Panc1 (cell line): Measurements from ENCODE around the gene VPREB1. TPM values are rescaled to one million over a fixed set of nuclear protein-coding genes. Genes with fewer than 3 reads are reported as not detected.

ENCODE experiments used
- ATAC-seq: fragments of 200-7000 bp; cut with Tn5 transposase; 2 replicates; pipeline ENCODE4 v1.9.1; 2020; ENCODE audit warnings: mild to moderate bottlenecking, moderate library complexity
- Bru-seq: library from RNA; stranded (reverse); fragments of 400-500 nt; gene quantifications from one replicate; lab custom pipeline; 2021; lab: Mats Ljungman, UMichigan
- BruChase-seq, 2 experiments: library from RNA; stranded (reverse); fragments of 400-500 nt; gene quantifications; one replicate each; lab custom pipeline; 2021; lab: Mats Ljungman, UMichigan
- BruUV-seq: library from RNA; stranded (reverse); fragments of 400-500 nt; replicated peaks from 2 replicates; lab custom pipeline; 2021; lab: Mats Ljungman, UMichigan
- CTCF ChIA-PET: fragments of 300-600 bp; sonication (Branson Sonifier 250); formaldehyde crosslinking; loops from one replicate; lab custom pipeline; 2022; ENCODE audit warnings: antibody characterized with exemption; lab: Charles Lee
- POLR2A ChIA-PET: fragments of 300-600 bp; sonication (Branson Sonifier 250); formaldehyde crosslinking; loops from one replicate; lab custom pipeline; 2022; ENCODE audit warnings: antibody characterized with exemption; lab: Charles Lee
- DNase-seq: peaks from one replicate; pipeline ENCODE4 v3.0.0-alpha.2; 2010; ENCODE audit warnings: low read depth, low spot score
- H3K27ac ChIP-seq: 2 replicates; pipeline ENCODE4 v1.5.1; 2011; ENCODE audit warnings: mild to moderate bottlenecking, low read length, inconsistent platforms
- H3K27me3 ChIP-seq: fragments of 200-500 bp; sonication (Bioruptor generic); 2 replicates; pipeline ENCODE4 v1.6.0; 2014; ENCODE audit warnings: low read length, inconsistent platforms; ENCODE audit not compliant: control insufficient read depth, insufficient read depth
- H3K36me3 ChIP-seq: fragments of 200-500 bp; sonication (Bioruptor generic); 2 replicates; pipeline ENCODE4 v1.5.1; 2014; ENCODE audit warnings: inconsistent platforms, mild to moderate bottlenecking, low read length, moderate library complexity; ENCODE audit not compliant: control insufficient read depth, insufficient read depth
- H3K4me1 ChIP-seq: 2 replicates; pipeline ENCODE4 v1.5.1; 2011; ENCODE audit warnings: inconsistent platforms, mild to moderate bottlenecking, low read length, moderate library complexity; ENCODE audit not compliant: control insufficient read depth, insufficient read depth
- H3K4me3 ChIP-seq, 2 experiments: 2 replicates each; pipeline ENCODE4 v1.5.1; 2011 to 2012; ENCODE audit warnings: low read depth in 2 of 2, low read length in 2 of 2, mild to moderate bottlenecking in 2 of 2, inconsistent platforms in 1 of 2, moderate library complexity in 1 of 2
- H3K9me3 ChIP-seq: fragments of 200-500 bp; sonication (Bioruptor generic); 2 replicates; pipeline ENCODE4 v1.5.1; 2014; ENCODE audit warnings: low read depth, mild to moderate bottlenecking, inconsistent platforms, low read length, moderate library complexity; ENCODE audit not compliant: control insufficient read depth, insufficient read depth
- POLR2AphosphoS5 ChIP-seq: IDR thresholded peaks from 2 replicates; pipeline ENCODE4 v1.6.1; 2012; ENCODE audit warnings: mild to moderate bottlenecking, low read depth, low read length, moderate library complexity
- REST ChIP-seq, 2 experiments: IDR thresholded peaks; 2 replicates each; pipeline ENCODE4 v1.6.1; 2011 to 2012; ENCODE audit warnings: low read depth in 2 of 2, control low read depth in 1 of 2, low read length in 1 of 2, mild to moderate bottlenecking in 1 of 2, moderate library complexity in 1 of 2; ENCODE audit not compliant: insufficient read depth in 1 of 2
- SIN3A ChIP-seq: IDR thresholded peaks from 2 replicates; pipeline ENCODE4 v1.6.1; 2012; ENCODE audit warnings: low read depth, mild to moderate bottlenecking, low read length, moderate library complexity, borderline replicate concordance; ENCODE audit not compliant: insufficient read depth
- TCF7L2 ChIP-seq: IDR thresholded peaks from 2 replicates; pipeline ENCODE4 v1.6.1; 2011; ENCODE audit warnings: mild to moderate bottlenecking, low read depth, low read length, inconsistent platforms
- in situ Hi-C: cut with HindIII; loops from 2 replicates; pipeline ENCODE4 v1.10.0; 2016; ENCODE audit warnings: low sequenced_read_pairs, low pct_unique_long_range_greater_than_20kb
- intact Hi-C: fragments of 100-400 bp; cut with micrococcal nuclease; formaldehyde crosslinking; loops from one replicate; pipeline ENCODE4 v1.10.0; 2022; ENCODE audit not compliant: unreplicated experiment
- long read RNA-seq: library from polyadenylated mRNA; unstranded; transcript quantifications from one replicate; pipeline ENCODE4 v2.0.0, GENCODE V29; 2021; ENCODE audit not compliant: unreplicated experiment
- polyA plus RNA-seq: library from polyadenylated mRNA; unstranded; fragments of >200 nt; gene quantifications from one replicate; pipeline ENCODE4 v1.2.1, GENCODE V29; 2012; ENCODE audit warnings: missing spikeins; ENCODE audit not compliant: insufficient read length
- total RNA-seq: library from RNA; stranded (reverse); gene quantifications from one replicate; pipeline ENCODE4 v1.2.1, GENCODE V29; 2021; ENCODE audit not compliant: unreplicated experiment
- TF ChIP-seq, protein P1 (sequence below): fragments of 450-650 bp; IDR thresholded peaks from 2 replicates; pipeline ENCODE4 v1.5.1; 2017; ENCODE audit warnings: mild to moderate bottlenecking

Gene VPREB1, protein sequence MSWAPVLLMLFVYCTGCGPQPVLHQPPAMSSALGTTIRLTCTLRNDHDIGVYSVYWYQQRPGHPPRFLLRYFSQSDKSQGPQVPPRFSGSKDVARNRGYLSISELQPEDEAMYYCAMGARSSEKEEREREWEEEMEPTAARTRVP
- total RNA-seq (not detected), Bru-seq, nascent RNA (not detected), BruChase-seq, experiment 1, labeled RNA remaining after a 2-hour chase (not detected), BruChase-seq, experiment 2, labeled RNA remaining after a 6-hour chase (not detected)
- not detected for polyA plus RNA-seq
- long read RNA-seq = 0 reads

GRCh38 chr22:22244316-22245250 is at the start of gene VPREB1:
VPREB1 (plus strand) TSS chr22:22244786; CDS start chr22:22244814, 28 bp downstream.
- TF ChIP-seq, protein P1, sequence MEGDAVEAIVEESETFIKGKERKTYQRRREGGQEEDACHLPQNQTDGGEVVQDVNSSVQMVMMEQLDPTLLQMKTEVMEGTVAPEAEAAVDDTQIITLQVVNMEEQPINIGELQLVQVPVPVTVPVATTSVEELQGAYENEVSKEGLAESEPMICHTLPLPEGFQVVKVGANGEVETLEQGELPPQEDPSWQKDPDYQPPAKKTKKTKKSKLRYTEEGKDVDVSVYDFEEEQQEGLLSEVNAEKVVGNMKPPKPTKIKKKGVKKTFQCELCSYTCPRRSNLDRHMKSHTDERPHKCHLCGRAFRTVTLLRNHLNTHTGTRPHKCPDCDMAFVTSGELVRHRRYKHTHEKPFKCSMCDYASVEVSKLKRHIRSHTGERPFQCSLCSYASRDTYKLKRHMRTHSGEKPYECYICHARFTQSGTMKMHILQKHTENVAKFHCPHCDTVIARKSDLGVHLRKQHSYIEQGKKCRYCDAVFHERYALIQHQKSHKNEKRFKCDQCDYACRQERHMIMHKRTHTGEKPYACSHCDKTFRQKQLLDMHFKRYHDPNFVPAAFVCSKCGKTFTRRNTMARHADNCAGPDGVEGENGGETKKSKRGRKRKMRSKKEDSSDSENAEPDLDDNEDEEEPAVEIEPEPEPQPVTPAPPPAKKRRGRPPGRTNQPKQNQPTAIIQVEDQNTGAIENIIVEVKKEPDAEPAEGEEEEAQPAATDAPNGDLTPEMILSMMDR = no peak
- no peak for TF ChIP-seq TCF7L2
- no peak for TF ChIP-seq SIN3A
- no peak for TF ChIP-seq POLR2AphosphoS5
- TF ChIP-seq REST (IDR thresholded peaks at IDR 0.05; ENCODE audit: insufficient read depth in 1 of 2, low read depth in 2 of 2, low read length in 1 of 2) = no peak
- Histone ChIP-seq H3K9me3 (no peaks in the 10 kb centered on the region), H3K27ac (no peak within 1 kb of the TSS), H3K4me3 (no peak within 1 kb of the TSS), H3K36me3 (no peaks in the 10 kb centered on the region), H3K4me1 (no peaks in the 10 kb centered on the region), H3K27me3 (no peaks in the 10 kb centered on the region)
- no TSS peak for BruUV-seq
- ChIA-PET CTCF (no interaction called here), POLR2A (no interaction called here)
- in situ Hi-C loops (no loop called here), intact Hi-C loops (loop anchor here (10.0 kb wide), 1 partner anchor 60 kb away; no protein-coding TSS in a partner anchor)
- DNase-seq = no peak
- ATAC-seq = no peak

DNA sequence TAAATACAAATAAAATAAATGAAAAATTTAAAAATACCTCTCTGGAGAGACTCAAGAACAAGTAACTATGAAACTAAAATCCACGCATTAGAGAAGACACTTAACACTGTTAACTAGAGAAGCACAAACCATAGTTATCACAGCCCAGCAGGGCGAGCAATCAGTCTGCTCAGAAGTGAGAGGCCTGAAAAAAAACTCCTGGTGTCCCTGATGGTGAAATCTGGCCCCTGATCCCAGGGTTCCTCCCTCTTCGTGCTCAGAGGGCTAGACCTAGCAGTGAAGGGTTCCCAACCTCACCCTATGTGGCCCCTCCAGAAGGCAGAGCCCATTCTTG is 49.7 kb upstream of the VPREB1 start:
- H3K27me3 ChIP-seq = no peaks in the 10 kb centered on the region
- no peaks in the 10 kb centered on the region for H3K36me3 ChIP-seq
- CTCF ChIA-PET = interaction anchor here (1.0 kb wide), 2 partner anchors 18 to 84 kb away, joined by 3 read pairs; no protein-coding TSS in a partner anchor
- H3K4me3 ChIP-seq = no peak overlapping the region
- intact Hi-C loops (no loop called here), in situ Hi-C loops (no loop called here)
- H3K4me1 ChIP-seq = no peaks in the 10 kb centered on the region; the same call in 1 of the 2 replicates
- DNase-seq (no peak), ATAC-seq (no peak)
- no peaks in the 10 kb centered on the region for H3K9me3 ChIP-seq
- TF ChIP-seq POLR2AphosphoS5 = no peak
- TF ChIP-seq TCF7L2 = no peak
- TF ChIP-seq, protein P1 = no peak
- TF ChIP-seq SIN3A = no peak
- TF ChIP-seq REST (IDR thresholded peaks at IDR 0.05; ENCODE audit: insufficient read depth in 1 of 2, low read depth in 2 of 2, low read length in 1 of 2) = no peak
- POLR2A ChIA-PET = no interaction called here
- no TSS peak for BruUV-seq
- no peak overlapping the region for H3K27ac ChIP-seq
